ENCODE data around the gene TRIM26. TPM values are rescaled to one million over a fixed set of nuclear protein-coding genes. Genes with fewer than 3 reads are reported as not detected.

TRIM26 gene
- polyA plus RNA-seq, 3 donors, result 16.4 to 26.4 (median 26.0) TPM

DNA sequence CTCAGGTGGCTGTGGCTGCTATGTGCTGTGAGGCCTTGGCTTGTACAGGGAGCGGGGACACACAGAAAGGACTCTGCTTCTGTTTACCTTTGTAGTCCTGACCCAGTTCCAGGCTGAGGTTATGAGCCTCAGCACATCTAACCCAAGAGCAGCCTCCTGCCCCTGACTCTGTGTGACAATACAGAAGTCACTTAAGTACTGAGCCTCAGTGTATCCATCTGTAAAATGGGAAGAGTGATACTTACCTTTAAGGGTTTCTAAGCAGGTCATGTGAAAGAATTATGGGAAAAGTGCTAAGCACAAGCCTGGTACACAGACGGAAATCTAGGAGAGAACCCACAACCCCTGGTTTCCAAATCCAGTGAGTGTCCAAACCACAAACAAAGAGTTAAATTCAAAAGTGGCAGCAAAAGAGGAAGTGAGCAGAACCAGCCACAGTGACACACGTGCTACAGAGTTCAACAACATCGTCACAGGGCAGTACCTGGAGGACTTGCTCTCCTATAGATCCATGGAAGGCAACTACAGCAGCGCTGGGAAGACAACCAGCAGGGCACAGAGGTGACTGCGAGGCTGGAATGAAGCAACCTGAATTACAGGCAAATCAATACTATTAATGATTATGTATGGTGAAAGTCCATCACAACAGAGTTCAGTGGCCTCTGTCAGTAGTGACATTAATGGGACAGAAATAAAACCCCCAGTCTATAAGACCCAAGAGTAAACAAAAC is 12.5 kb downstream of the TRIM26 start:
- no peaks in the 10 kb centered on the region for H3K9me3 ChIP-seq (replicated peaks in 1 of 2; ENCODE audit: control insufficient read depth in 1 of 2, insufficient read depth in 1 of 2, low read length in 2 of 2)
- DNase-seq, result peak; percentile 54 to 74 (median 71)
- intact Hi-C loops (cut with micrococcal nuclease), result no loop called here
- Mint-ChIP-seq H3K4me3 (peak overlapping the region in 1 of 2 donors; percentile 59), H3K27ac (peak overlapping the region; percentile 81 to 92 (median 90)), H3K9me3 (peaks cover 0 to 3% (median 0%) of the 10 kb centered on the region in 7 donors), H3K4me1 (peaks cover 59% of the 10 kb centered on the region), H3K36me3 (peaks cover 44 to 64% of the 10 kb centered on the region in 2 donors), H3K27me3 (ENCODE audit: low read depth in 3 of 3) (peaks cover 0 to 2% (median 0%) of the 10 kb centered on the region in 3 donors)
- H3K4me3 ChIP-seq (replicated peaks in 1 of 3; ENCODE audit: low read depth in 2 of 3, low read length in 3 of 3), result peak overlapping the region in 1 of 3 experiments; percentile 51
- peaks cover 38 to 46% of the 10 kb centered on the region in 2 donors for H3K36me3 ChIP-seq (replicated peaks in 1 of 2; ENCODE audit: control insufficient read depth in 1 of 2, insufficient read depth in 2 of 2, low read length in 2 of 2)
- H3K4me1 ChIP-seq (ENCODE audit: control insufficient read depth in 1 of 2, insufficient read depth in 2 of 2, low read length in 2 of 2), result peaks cover 34 to 36% of the 10 kb centered on the region in 2 donors
- H3K79me2 ChIP-seq (ENCODE audit: insufficient read depth, low read length), result peaks cover 66% of the 10 kb centered on the region
- TF ChIP-seq, protein P1, sequence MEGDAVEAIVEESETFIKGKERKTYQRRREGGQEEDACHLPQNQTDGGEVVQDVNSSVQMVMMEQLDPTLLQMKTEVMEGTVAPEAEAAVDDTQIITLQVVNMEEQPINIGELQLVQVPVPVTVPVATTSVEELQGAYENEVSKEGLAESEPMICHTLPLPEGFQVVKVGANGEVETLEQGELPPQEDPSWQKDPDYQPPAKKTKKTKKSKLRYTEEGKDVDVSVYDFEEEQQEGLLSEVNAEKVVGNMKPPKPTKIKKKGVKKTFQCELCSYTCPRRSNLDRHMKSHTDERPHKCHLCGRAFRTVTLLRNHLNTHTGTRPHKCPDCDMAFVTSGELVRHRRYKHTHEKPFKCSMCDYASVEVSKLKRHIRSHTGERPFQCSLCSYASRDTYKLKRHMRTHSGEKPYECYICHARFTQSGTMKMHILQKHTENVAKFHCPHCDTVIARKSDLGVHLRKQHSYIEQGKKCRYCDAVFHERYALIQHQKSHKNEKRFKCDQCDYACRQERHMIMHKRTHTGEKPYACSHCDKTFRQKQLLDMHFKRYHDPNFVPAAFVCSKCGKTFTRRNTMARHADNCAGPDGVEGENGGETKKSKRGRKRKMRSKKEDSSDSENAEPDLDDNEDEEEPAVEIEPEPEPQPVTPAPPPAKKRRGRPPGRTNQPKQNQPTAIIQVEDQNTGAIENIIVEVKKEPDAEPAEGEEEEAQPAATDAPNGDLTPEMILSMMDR (IDR thresholded peaks at IDR 0.05), result no peak
- H3K9ac ChIP-seq (ENCODE audit: insufficient read depth, low read length, poor library complexity, severe bottlenecking), result no peak overlapping the region
- 0% methylated on average over 2 of the region's 6 CpGs for WGBS (ENCODE audit: insufficient coverage)
- peak overlapping the region; percentile 53 for H3K4me2 ChIP-seq (replicated peaks; ENCODE audit: extremely low read depth, low read length, poor library complexity, severe bottlenecking)
- H3K27ac ChIP-seq (ENCODE audit: low read depth in 1 of 2, low read length in 2 of 2), result peak overlapping the region; percentile 25 to 76
- peaks cover 86% of the 10 kb centered on the region for H4K20me1 ChIP-seq (ENCODE audit: insufficient read depth, low read length)
- no peaks in the 10 kb centered on the region for H3K27me3 ChIP-seq (ENCODE audit: control insufficient read depth in 2 of 2, insufficient read depth in 2 of 2, low read length in 2 of 2)
- H2AFZ ChIP-seq (ENCODE audit: insufficient read depth, low read depth, low read length, poor library complexity, severe bottlenecking), result no peak overlapping the region

DNA sequence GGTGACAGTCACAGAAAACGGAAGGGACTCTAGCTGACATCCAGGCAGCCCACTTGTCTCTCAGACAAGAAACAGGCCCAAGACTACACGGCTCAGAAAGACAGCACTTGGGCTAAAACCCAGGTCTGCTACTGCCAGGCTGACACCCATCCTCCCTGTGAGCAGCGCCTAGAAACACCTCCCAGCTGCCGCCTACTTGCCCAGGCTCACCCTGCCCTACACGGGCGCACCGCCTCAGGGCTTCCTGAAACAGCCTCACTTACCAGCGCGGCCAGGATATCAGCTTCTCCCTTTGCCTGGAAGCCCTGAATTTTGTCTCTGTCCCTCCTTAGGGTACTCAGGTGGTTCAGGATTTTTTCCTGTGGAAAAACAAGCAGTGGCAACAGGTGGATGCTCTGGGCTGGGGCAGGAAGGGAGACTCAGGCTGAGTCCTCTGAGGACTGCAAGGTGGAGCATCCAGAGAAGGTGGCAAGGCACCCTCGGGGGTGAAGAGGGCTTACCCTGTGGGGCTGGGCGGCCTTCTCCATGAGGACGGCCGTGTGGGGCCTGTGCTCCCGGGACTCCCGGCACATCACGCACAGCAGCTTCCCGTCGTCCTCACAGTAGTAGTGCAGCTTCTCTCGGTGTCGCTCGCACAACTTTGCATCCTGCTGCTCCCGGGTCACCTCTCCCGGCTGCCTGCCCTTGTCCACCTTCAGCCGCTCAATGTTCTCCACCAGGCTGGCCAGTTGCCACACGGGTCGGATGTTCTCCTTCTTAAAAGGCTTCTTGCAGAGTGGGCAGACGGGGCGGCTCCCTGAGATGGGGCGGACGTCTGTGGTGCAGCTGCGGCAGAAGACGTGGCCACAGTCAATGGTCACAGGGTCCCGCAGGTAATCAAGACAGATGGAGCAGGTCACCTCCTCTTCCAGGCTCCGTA is 14.8 kb downstream of the TRIM26 start:
- WGBS (ENCODE audit: insufficient coverage), result 96% methylated on average over 33 of the region's 34 CpGs
- peaks cover 31 to 34% of the 10 kb centered on the region in 2 donors for H3K4me1 ChIP-seq (ENCODE audit: control insufficient read depth in 1 of 2, insufficient read depth in 2 of 2, low read length in 2 of 2)
- no peaks in the 10 kb centered on the region for H3K9me3 ChIP-seq (replicated peaks in 1 of 2; ENCODE audit: control insufficient read depth in 1 of 2, insufficient read depth in 1 of 2, low read length in 2 of 2)
- H3K36me3 Mint-ChIP-seq, result peaks cover 57 to 74% of the 10 kb centered on the region in 2 donors
- no peak overlapping the region for H3K4me3 ChIP-seq (replicated peaks in 1 of 3; ENCODE audit: low read depth in 2 of 3, low read length in 3 of 3)
- H3K36me3 ChIP-seq (replicated peaks in 1 of 2; ENCODE audit: control insufficient read depth in 1 of 2, insufficient read depth in 2 of 2, low read length in 2 of 2), result peaks cover 48 to 69% of the 10 kb centered on the region in 2 donors
- H3K79me2 ChIP-seq (ENCODE audit: insufficient read depth, low read length), result peaks cover 43% of the 10 kb centered on the region
- peaks cover 76% of the 10 kb centered on the region for H4K20me1 ChIP-seq (ENCODE audit: insufficient read depth, low read length)
- no peak overlapping the region for H3K9ac ChIP-seq (ENCODE audit: insufficient read depth, low read length, poor library complexity, severe bottlenecking)
- peak overlapping the region in 1 of 2 donors; percentile 23 for H3K27ac ChIP-seq (ENCODE audit: low read depth in 1 of 2, low read length in 2 of 2)
- H3K4me1 Mint-ChIP-seq, result peaks cover 37% of the 10 kb centered on the region
- no peak overlapping the region for H2AFZ ChIP-seq (ENCODE audit: insufficient read depth, low read depth, low read length, poor library complexity, severe bottlenecking)
- no peaks in the 10 kb centered on the region for H3K27me3 ChIP-seq (ENCODE audit: control insufficient read depth in 2 of 2, insufficient read depth in 2 of 2, low read length in 2 of 2)
- no peak for DNase-seq
- peak overlapping the region in 6 of 7 donors; percentile 17 to 80 (median 54) for H3K27ac Mint-ChIP-seq
- H3K4me2 ChIP-seq (replicated peaks; ENCODE audit: extremely low read depth, low read length, poor library complexity, severe bottlenecking), result no peak overlapping the region
- intact Hi-C loops (cut with micrococcal nuclease), result no loop called here
- no peak overlapping the region for H3K4me3 Mint-ChIP-seq
- peaks cover 0 to 2% (median 0%) of the 10 kb centered on the region in 3 donors for H3K27me3 Mint-ChIP-seq (ENCODE audit: low read depth in 3 of 3)
- peaks cover 0 to 3% (median 0%) of the 10 kb centered on the region in 7 donors for H3K9me3 Mint-ChIP-seq
- TF ChIP-seq, protein P1 (IDR thresholded peaks at IDR 0.05), result no peak

All from CD14-positive monocyte (primary cell).